GM19455 (cell line): ENCODE results near the gene MGME1.
"Not testable (repeated sequence)": the region's sequence is repeated elsewhere in the genome, so short reads cannot be mapped to it uniquely, and the experiment has no call there.

Experiments
- ATAC-seq: cut with Tn5 transposase; IDR thresholded peaks from one replicate; pipeline ENCODE4 v1.9.1; 2021; ENCODE audit not compliant: unreplicated experiment

The MGME1 gene

GRCh38 chr20:18018100-18018499 lies 49.3 kb downstream of the MGME1 start:
- no peak for ATAC-seq

- no peak for ATAC-seq
Measured at GRCh38 chr20:18019068-18019467, 50.2 kb downstream of the MGME1 start.

DNA sequence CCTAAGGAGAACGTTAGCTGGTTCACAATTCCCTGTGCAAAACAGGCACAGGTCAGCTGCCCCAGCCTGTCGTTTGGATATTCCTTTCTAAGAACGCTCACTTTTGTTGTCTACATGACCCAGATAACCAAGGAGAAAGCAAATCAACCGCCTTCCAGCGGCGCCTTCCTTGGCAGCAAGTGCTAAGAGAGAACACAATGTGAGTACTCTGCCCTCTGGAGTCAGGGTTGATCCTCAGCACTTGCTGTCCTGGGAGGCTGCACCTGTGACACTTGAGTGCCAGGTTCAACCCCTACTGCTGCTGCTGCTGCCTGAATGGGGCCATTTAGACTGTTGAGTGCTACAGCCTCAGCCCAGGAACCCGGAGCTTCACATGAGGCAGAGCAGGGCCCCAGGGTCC lies 52.1 kb downstream of the MGME1 start:
- ATAC-seq = no peak

DNA sequence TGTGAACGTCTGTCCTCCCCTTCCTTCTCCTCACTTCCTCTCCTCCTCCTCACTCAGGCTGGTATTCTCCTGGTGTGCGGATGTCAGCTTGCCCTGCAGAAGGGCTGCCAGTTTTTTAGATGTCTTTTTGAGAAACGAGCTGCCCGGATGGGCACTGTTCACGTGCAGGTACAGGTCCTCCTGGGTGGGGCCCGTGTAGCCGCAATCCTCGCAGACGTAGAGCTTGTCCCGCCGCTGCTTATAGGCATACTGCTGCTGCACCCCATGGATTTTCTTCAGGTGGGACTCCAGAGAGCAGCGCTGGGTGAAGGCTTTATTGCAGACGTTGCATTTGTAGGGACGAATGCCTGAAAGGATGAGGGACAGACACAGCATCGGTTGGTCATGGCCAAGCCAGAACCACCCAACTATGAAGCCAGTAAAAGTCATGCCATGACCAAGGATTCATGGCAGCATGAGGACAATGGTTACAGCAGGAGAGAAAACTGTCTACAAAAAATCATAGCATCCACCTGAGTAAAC lies 55.8 kb downstream of the MGME1 start:
- ATAC-seq = no peak

DNA sequence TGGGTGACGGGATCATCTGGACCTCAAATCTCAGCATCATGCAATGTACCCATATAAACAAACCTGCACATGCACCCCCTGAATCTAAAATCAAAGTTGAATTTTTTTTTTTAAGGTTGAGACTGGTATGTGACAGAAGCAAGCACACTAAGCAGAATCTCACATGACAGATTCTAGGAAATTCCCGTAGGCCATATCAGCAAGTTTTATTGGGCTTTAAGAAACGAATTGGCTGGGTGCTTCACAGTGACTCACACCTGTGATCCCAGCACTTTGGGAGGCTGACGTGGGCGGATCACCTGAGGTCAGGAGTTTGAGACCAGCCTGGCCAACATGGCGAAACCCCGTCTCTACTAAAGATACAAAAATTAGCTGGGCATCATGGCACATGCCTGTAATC lies 58.2 kb downstream of the MGME1 start:
- ATAC-seq = not testable (repeated sequence)

GRCh38 chr20:18030020-18030419 lies 61.2 kb downstream of the MGME1 start:
- no peak for ATAC-seq

DNA sequence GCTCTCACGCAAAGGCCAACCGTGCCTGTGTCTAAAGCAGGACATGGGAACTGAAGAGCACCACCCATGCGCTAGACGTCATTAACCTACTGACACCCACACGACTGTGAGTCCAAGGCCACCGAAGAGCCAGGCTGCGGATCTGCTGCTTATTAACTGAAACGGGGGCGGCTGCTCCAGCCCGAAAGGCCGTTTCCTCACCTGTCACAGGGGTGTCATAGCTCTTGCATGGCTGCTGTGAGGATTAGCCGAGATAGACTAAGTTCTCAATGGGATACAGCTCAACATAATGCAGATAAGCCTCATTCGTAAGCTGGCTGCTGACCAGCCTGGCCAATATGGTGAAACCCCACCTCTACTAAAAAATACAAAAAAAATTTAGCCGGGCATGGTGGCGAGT lies 62.2 kb downstream of the MGME1 start:
- ATAC-seq = no peak

DNA sequence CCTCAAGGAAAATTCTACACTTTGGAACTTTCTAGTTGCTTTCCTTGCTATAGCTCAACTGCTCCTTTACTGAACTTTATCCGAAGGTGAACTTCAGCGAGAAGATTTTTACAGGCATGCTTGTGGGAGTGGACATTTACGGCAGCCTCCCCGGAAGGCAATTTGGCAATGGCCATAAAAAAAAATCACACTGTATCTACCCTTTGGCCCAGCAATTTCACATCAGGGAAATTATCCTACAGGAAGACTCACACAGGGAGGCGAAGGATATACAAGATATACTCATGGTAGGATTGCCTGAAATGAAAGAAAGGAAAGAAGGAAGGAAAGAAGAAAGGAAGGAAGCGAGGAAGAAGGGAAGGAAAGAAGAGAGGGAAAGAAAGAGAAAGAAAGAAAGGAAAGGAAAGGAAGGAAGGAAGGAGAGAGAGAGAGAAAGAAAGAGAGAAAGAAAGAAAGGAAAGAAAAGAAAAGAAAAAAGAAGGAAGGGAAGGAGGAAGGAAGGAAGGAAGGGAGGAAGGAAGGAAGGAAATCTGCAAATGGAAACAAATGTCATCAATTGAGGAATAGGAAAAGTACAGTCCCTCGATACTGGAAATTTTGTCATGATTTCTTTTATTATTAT lies 63.2 kb downstream of the MGME1 start:
- ATAC-seq = no peak

DNA sequence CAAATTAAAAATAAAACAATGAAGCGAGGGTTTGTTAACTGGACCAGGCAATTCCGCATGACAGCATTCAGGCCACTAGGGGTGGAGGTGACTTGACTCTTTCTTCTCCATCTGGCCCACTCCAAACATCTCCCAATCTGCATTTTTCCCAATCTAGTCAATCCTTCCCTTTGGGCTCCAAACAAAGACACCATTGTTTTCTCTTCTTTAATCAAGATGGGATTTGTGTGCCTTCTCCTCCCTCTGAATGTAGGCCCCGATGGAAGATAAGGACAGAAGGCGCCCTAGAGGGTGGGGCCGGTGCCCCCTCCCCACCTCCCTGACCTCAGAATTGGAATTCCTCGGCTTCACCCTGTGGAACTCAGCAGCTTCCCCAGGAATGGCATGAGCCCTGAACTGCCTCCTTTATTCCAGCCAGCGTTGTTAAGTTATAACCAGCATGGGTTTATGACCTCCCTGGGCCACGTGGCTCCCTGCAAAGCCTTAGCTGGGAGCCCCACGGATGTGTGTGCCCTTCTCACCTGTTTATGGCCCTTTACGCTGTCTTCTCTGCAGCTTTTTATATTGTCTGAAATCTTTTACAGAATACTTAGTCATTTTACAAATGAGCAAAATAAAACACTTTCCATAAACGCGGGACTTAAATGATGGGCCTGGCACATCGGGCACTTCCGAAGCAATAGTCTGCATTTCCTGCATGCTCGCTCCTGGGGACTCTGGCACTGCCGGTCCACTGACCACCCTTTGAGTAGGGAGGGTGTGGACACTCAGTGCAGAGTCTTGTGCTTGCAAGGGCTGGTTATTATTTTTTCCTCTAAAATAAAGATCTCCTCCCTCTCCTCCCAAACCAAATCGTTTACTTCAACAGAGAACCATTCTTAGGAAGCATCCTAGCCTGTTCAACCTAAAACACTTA lies 64.4 kb downstream of the MGME1 start:
- no peak for ATAC-seq

- no peak for ATAC-seq
Measured at GRCh38 chr20:18034039-18034438, 65.2 kb downstream of the MGME1 start.

GRCh38 chr20:18039063-18039462 lies 70.2 kb downstream of the MGME1 start:
- ATAC-seq = no peak
